ENCODE data around the gene ENTPD8.
"Not testable (repeated sequence)": the region's sequence is repeated elsewhere in the genome, so short reads cannot be mapped to it uniquely, and the experiment has no call there.

The ENTPD8 gene

DNA sequence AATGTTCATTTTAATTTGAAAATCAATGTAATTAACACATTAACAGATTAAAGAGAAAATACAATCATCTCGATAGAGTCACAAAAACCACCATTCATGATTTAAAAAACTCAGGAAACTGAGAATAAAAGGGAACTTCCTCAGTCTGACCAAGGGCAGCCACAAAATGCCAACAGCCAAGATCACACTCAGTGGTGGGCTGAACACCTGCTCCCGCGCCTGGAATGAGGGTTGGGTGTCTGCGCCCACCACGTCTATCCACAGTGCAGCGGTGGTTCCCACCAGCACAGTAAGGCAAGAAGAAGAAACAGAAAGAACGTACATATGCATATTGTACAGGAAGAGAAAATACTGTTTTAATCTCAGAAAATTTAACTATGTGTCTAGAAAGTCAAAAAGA, 29.6 kb upstream of the ENTPD8 start:
- no peak overlapping the region for H3K4me3 ChIP-seq (ENCODE audit: low read depth, low read length)
- TF ChIP-seq, protein P1, sequence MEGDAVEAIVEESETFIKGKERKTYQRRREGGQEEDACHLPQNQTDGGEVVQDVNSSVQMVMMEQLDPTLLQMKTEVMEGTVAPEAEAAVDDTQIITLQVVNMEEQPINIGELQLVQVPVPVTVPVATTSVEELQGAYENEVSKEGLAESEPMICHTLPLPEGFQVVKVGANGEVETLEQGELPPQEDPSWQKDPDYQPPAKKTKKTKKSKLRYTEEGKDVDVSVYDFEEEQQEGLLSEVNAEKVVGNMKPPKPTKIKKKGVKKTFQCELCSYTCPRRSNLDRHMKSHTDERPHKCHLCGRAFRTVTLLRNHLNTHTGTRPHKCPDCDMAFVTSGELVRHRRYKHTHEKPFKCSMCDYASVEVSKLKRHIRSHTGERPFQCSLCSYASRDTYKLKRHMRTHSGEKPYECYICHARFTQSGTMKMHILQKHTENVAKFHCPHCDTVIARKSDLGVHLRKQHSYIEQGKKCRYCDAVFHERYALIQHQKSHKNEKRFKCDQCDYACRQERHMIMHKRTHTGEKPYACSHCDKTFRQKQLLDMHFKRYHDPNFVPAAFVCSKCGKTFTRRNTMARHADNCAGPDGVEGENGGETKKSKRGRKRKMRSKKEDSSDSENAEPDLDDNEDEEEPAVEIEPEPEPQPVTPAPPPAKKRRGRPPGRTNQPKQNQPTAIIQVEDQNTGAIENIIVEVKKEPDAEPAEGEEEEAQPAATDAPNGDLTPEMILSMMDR (IDR thresholded peaks at IDR 0.05; ENCODE audit: borderline replicate concordance, insufficient read depth, low read depth, low read length) = no peak

DNA sequence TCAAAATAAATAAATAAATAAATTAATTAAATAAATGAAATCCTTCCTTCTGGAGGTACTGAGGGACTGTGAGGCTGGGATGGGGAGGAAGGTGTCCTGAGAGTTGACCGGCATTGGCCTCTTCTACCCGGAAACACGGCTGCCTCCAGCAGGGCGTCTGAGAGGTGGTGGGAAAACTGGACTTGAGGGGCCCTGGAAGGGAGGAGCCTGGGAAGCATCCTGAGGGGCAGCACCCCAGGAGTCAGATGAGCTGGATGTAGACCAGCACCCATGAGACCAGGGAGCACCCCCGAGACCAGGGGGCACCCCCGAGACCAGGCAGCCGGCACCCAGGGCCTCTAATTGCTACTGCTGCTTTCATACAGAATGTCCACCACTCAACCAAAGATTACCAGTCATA, 26.7 kb upstream of the ENTPD8 start:
- TF ChIP-seq, protein P1 (IDR thresholded peaks at IDR 0.05; ENCODE audit: borderline replicate concordance, insufficient read depth, low read depth, low read length) = no peak

DNA sequence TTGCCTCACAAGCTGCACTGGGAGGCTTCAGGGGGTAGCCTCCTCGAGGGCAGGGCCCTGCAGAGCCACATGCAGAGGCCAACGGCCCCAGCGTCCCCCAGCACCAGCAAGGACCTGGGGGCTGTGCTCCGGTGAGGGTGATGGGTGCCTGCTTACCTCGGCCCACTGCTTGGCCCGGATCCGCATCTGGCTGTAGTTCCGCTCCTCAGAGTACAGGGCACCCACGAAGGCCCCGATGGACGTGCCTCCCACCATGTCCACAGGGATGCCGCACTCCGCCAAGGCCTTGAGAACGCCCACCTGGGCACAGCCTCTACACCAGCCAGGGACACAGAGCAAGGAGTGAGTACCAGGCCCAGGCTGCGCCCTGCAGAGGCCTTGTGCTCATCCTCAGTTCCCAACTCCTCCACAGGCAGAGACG, 26.0 kb upstream of the ENTPD8 start:
- no peak overlapping the region for H3K4me3 ChIP-seq (ENCODE audit: low read depth, low read length)
- TF ChIP-seq, protein P1 (IDR thresholded peaks at IDR 0.05; ENCODE audit: borderline replicate concordance, insufficient read depth, low read depth, low read length) = no peak

More for the DNA sequence above, 26.7 kb upstream of the ENTPD8 start:
- H3K4me3 ChIP-seq (ENCODE audit: low read depth, low read length) = no peak overlapping the region

DNA sequence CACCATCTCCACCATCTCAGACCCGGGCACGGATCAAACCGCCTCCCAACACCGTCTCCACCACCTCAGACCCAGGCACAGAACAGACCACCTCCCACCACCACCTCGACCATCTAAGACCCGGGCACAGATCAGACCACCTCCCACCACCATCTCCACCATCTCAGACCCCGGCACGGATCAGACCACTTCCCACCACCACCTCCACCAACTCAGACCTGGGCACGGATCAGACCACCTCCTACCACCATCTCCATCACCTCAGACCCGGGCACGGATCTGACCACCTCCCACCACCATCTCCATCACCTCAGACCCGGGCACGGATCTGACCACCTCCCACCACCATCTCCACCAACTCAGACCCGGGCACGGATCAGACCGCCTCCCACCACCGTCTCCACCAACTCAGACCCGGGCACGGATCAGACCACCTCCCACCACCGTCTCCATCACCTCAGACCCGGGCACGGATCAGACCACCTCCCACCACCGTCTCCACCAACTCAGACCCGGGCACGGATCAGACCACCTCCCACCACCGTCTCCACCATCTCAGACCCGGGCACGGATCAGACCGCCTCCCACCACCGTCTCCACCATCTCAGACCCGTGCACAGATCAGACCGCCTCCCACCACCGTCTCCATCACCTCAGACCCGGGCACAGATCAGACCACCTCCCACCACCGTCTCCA, 25.4 kb upstream of the ENTPD8 start:
- H3K4me3 ChIP-seq (ENCODE audit: low read depth, low read length) = not testable (repeated sequence)

DNA sequence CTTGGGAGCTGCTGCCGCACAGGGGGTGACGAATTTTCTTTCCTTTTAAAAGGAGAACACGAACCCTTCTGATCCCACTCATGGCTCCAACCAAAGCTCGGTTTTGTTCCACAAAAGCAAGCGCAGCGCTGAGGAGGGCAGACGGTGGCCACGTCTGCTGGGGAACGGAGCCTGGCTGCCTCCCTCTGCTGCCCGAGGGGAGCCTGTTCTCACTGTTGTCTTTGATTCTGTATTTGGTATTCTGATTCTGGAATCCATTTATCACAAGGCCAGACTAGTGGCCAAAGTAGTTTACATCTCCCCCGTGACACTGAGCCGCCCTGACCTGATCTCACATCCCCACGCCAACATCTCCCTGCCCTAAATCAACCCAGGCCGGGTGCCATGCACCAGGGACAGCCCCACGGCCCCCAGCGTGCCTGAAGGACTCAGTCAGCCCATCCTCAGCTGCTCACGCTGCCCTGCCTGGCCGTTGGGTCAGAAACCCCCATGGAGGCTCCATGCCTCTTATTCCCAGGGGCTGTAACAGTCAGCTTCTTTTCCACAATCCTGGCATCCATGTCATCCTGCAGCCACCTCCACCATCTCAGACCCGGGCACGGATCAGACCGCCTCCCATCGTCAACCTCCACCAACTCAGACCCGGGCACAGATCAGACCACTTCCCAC, 24.7 kb upstream of the ENTPD8 start:
- no peak overlapping the region for H3K4me3 ChIP-seq (ENCODE audit: low read depth, low read length)
- TF ChIP-seq, protein P1 (IDR thresholded peaks at IDR 0.05; ENCODE audit: borderline replicate concordance, insufficient read depth, low read depth, low read length) = no peak

DNA sequence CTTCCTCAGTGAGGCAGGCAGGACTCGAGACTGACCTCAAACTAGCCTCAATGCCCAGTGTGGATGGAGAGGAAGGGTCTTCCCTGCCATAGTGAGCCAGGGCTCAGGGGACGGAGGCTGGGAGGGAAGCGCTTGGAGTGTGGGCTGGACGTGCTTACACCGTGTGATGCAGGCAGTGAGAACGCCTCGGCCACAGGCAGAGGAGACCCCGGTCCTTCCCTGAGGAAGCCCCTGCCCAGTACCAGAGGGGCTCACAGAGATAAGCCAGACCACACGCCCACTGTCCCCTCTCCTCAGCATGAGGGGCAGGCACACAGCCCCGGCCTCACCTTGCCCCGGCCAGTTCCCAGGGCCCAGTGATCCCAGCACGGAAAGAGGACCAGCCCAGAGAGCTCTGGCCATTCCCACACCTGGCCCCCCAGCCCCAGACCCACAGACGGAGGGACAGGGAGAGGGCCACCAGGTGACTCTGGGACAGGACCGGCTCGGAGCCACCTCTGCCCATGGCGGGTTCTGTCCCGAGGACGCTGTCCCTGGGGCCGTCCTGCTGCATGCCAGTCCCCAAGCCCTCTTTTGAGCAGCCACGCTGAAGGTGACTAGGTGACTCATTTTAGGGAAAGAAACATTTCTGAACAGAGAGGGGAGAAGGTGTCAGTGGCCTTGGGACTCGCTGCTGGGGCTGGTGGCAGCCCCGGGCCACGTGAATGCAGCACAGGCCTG, 24.0 kb upstream of the ENTPD8 start:
- TF ChIP-seq, protein P1 (IDR thresholded peaks at IDR 0.05; ENCODE audit: borderline replicate concordance, insufficient read depth, low read depth, low read length) = no peak

DNA sequence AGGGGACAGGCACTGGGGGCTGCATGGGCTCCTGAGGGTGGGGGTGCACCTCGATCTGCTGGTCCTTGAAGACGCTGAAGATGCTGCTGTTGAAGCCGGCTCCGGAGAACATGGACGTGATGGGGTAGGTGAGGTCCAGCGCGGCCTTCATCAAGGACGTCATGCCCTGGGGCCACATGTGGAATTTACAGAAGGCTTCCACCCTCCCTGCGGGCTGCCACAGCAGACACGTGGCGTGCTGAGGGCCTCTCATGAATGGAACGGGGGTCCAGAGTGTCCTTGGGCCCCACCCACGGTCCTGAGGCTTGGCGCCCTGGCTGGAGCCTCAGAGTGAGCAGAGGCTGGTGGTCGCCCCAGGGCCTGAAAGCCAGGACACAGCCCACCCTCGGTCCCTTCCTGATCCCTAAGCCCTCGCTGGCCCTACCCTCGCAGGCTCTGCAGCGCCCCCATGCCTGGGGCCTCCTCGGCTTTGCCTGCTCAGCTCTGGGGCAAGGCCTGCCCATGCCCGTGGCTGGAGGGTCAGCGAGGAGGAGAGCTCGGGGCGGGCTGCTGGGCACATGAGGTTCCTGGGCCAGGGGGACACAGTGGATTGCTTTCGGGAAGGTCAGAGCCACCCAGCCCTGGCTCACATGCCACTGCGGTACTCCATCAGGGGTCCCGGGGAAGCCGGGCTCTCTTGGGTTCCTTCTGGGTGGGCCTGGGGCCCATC, 23.3 kb upstream of the ENTPD8 start:
- H3K4me3 ChIP-seq (ENCODE audit: low read depth, low read length) = no peak overlapping the region
- TF ChIP-seq, protein P1 (IDR thresholded peaks at IDR 0.05; ENCODE audit: borderline replicate concordance, insufficient read depth, low read depth, low read length) = no peak

More for the DNA sequence above, 24.0 kb upstream of the ENTPD8 start:
- H3K4me3 ChIP-seq (ENCODE audit: low read depth, low read length) = no peak overlapping the region
